Stimulated activated CD4-positive, alpha-beta T cell treated with anti-CD3 and anti-CD28 coated beads, Interleukin-15, amount 100 ng/mL, for 1 hour (primary cell): ENCODE results near the gene MINK1.

ENCODE experiments used
- DNase-seq, 2 donors: peaks; one replicate each; pipeline ENCODE4 v3.0.0-alpha.2; 2020; ENCODE audit warnings: low read depth in 1 of 2, low spot score in 1 of 2

MINK1 gene

GRCh38 chr17:4870855-4871254 lies 37.7 kb downstream of the MINK1 start:
- DNase-seq, result no peak

GRCh38 chr17:4872786-4873185 lies 39.6 kb downstream of the MINK1 start:
- DNase-seq, result no peak

- DNase-seq, result no peak
Measured at GRCh38 chr17:4877089-4877488, 43.9 kb downstream of the MINK1 start.

- no peak for DNase-seq
Measured at GRCh38 chr17:4879601-4880000, 46.5 kb downstream of the MINK1 start.

- no peak for DNase-seq
Measured at GRCh38 chr17:4880857-4881256, 47.7 kb downstream of the MINK1 start.

GRCh38 chr17:4881761-4882555 lies 48.8 kb downstream of the MINK1 start:
- DNase-seq, result peak; percentile 37 to 61

- DNase-seq, result no peak
Measured at GRCh38 chr17:4884489-4884888, 51.3 kb downstream of the MINK1 start.

- DNase-seq, result no peak
Measured at GRCh38 chr17:4886830-4887229, 53.7 kb downstream of the MINK1 start.

GRCh38 chr17:4887581-4887980 lies 54.4 kb downstream of the MINK1 start:
- DNase-seq, result no peak

- no peak for DNase-seq
Measured at GRCh38 chr17:4891411-4892410, 58.6 kb downstream of the MINK1 start.

- DNase-seq, result no peak
Measured at GRCh38 chr17:4892499-4893221, 59.5 kb downstream of the MINK1 start.

GRCh38 chr17:4893272-4893671 lies 60.1 kb downstream of the MINK1 start:
- DNase-seq, result no peak

- no peak for DNase-seq
Measured at GRCh38 chr17:4893721-4894560, 60.8 kb downstream of the MINK1 start.

GRCh38 chr17:4895121-4895520 lies 62.0 kb downstream of the MINK1 start:
- no peak for DNase-seq

GRCh38 chr17:4895657-4896331 lies 62.7 kb downstream of the MINK1 start:
- DNase-seq, result no peak

GRCh38 chr17:4896332-4897197 lies 63.4 kb downstream of the MINK1 start:
- no peak for DNase-seq

- DNase-seq, result no peak
Measured at GRCh38 chr17:4897198-4897687, 64.1 kb downstream of the MINK1 start.

GRCh38 chr17:4897785-4898184 lies 64.6 kb downstream of the MINK1 start:
- DNase-seq, result no peak

GRCh38 chr17:4898351-4898750 lies 65.2 kb downstream of the MINK1 start:
- no peak for DNase-seq
